Raji (cell line): ENCODE results near the gene IGSF10.

ENCODE experiments used
- POLR2A ChIP-seq: IDR thresholded peaks from 2 replicates; pipeline ENCODE4 v1.6.1; 2011; ENCODE audit warnings: low read depth, low read length, control low read depth; ENCODE audit not compliant: insufficient read depth

IGSF10 gene

GRCh38 chr3:151432616-151433372 lies 28.1 kb downstream of the IGSF10 start:
- TF ChIP-seq POLR2A, result no peak

- no peak for TF ChIP-seq POLR2A
These were observed 28.9 kb downstream of the IGSF10 start for GRCh38 chr3:151431940-151432339.

GRCh38 chr3:151430821-151431484 lies 29.9 kb downstream of the IGSF10 start:
- no peak for TF ChIP-seq POLR2A

- no peak for TF ChIP-seq POLR2A
These were observed 32.5 kb downstream of the IGSF10 start for GRCh38 chr3:151428386-151428785.

- TF ChIP-seq POLR2A, result no peak
These were observed 34.6 kb downstream of the IGSF10 start for GRCh38 chr3:151426341-151426657.

GRCh38 chr3:151425627-151426340 lies 35.1 kb downstream of the IGSF10 start:
- TF ChIP-seq POLR2A, result no peak

- no peak for TF ChIP-seq POLR2A
These were observed 37.8 kb downstream of the IGSF10 start for GRCh38 chr3:151423091-151423490.

- TF ChIP-seq POLR2A, result no peak
These were observed 38.9 kb downstream of the IGSF10 start for GRCh38 chr3:151421938-151422337.

GRCh38 chr3:151419806-151420205 lies 41.1 kb downstream of the IGSF10 start:
- no peak for TF ChIP-seq POLR2A

GRCh38 chr3:151415289-151415688 lies 45.6 kb downstream of the IGSF10 start:
- no peak for TF ChIP-seq POLR2A

GRCh38 chr3:151412989-151413388 lies 47.9 kb downstream of the IGSF10 start:
- TF ChIP-seq POLR2A, result no peak
